NCI-H1417 treated with DMSO at 0.1 percent for 48 hours (cell line): ENCODE results near the gene SLC13A1.
"Not testable (repeated sequence)": the region's sequence is repeated elsewhere in the genome, so short reads cannot be mapped to it uniquely, and the experiment has no call there.

Experiments
- DNase-seq: peaks from one replicate; lab custom pipeline; 2025; lab: John Stamatoyannopoulos, UW

SLC13A1 gene

GRCh38 chr7:123126691-123127090, 73.1 kb downstream of the SLC13A1 start:
- no peak for DNase-seq

GRCh38 chr7:123126171-123126570, 73.6 kb downstream of the SLC13A1 start:
- no peak for DNase-seq

- DNase-seq, result no peak
Observed at GRCh38 chr7:123125231-123125630, 74.5 kb downstream of the SLC13A1 start.

GRCh38 chr7:123122916-123123315, 76.9 kb downstream of the SLC13A1 start:
- DNase-seq, result no peak

- DNase-seq, result no peak
Observed at GRCh38 chr7:123120286-123120685, 79.5 kb downstream of the SLC13A1 start.

- no peak for DNase-seq
Observed at GRCh38 chr7:123115331-123115730, 84.4 kb downstream of the SLC13A1 start.

GRCh38 chr7:123114288-123114687, 85.5 kb downstream of the SLC13A1 start:
- no peak for DNase-seq

GRCh38 chr7:123112833-123113232, 86.9 kb downstream of the SLC13A1 start:
- DNase-seq, result no peak

GRCh38 chr7:123099712-123100111, 100.1 kb downstream of the SLC13A1 start:
- no peak for DNase-seq

- no peak for DNase-seq
Observed at GRCh38 chr7:123096976-123097375, 102.8 kb downstream of the SLC13A1 start.

- DNase-seq, result no peak
Observed at GRCh38 chr7:123096434-123096833, 103.3 kb downstream of the SLC13A1 start.

- no peak for DNase-seq
Observed at GRCh38 chr7:123090456-123090855, 109.3 kb downstream of the SLC13A1 start.

- DNase-seq, result not testable (repeated sequence)
Observed at GRCh38 chr7:123086910-123087309, 112.9 kb downstream of the SLC13A1 start.

- DNase-seq, result not testable (repeated sequence)
Observed at GRCh38 chr7:123084861-123085260, 114.9 kb downstream of the SLC13A1 start.

- DNase-seq, result no peak
Observed at GRCh38 chr7:123079021-123079420, 120.7 kb downstream of the SLC13A1 start.

GRCh38 chr7:123075838-123076467, 123.8 kb downstream of the SLC13A1 start:
- DNase-seq, result no peak

- DNase-seq, result no peak
Observed at GRCh38 chr7:123070702-123071286, 129.0 kb downstream of the SLC13A1 start.

GRCh38 chr7:123067814-123068213, 132.0 kb downstream of the SLC13A1 start:
- no peak for DNase-seq
